Large intestine (tissue), 3 donors: ENCODE measurements around the gene STX1B. TPM values are rescaled to one million over a fixed set of nuclear protein-coding genes. Genes with fewer than 3 reads are reported as not detected.

ENCODE experiments used
- DNase-seq, 2 donors: peaks; one replicate each; pipeline versions ENCODE4 v3.0.0 to v3.0.0-alpha.2; 2013
- H3K27ac ChIP-seq: one replicate; pipeline ENCODE4 v1.5.1; 2013; ENCODE audit warnings: low read length
- H3K27me3 ChIP-seq: 2 replicates; pipeline ENCODE4 v1.6.1; 2013; ENCODE audit warnings: low read length; ENCODE audit not compliant: control insufficient read depth, insufficient read depth
- H3K36me3 ChIP-seq: 2 replicates; pipeline ENCODE4 v1.6.1; 2013; ENCODE audit warnings: low read length; ENCODE audit not compliant: control insufficient read depth, insufficient read depth
- H3K4me1 ChIP-seq: one replicate; pipeline ENCODE4 v1.6.1; 2013; ENCODE audit warnings: low read length; ENCODE audit not compliant: control insufficient read depth, insufficient read depth
- H3K4me3 ChIP-seq: one replicate; pipeline ENCODE4 v1.5.1; 2013; ENCODE audit warnings: low read length
- H3K9me3 ChIP-seq: one replicate; pipeline ENCODE4 v1.6.1; 2013; ENCODE audit warnings: mild to moderate bottlenecking, low read depth, low read length, moderate library complexity; ENCODE audit not compliant: control insufficient read depth
- WGBS: methylation state at CpG from one replicate; pipeline ENCODE4 v1.1.5; 2013; ENCODE audit warnings: low lambda C conversion rate; ENCODE audit not compliant: insufficient coverage; 5-methylcytosine and 5-hydroxymethylcytosine counted together
- polyA plus RNA-seq: library from polyadenylated mRNA; unstranded; fragments of 120-200 nt; gene quantifications from one replicate; pipeline ENCODE4 v1.2.1, GENCODE V29; 2013

STX1B gene
- polyA plus RNA-seq, 1 donor, result 1.9 TPM

GRCh38 chr16:30986129-30986991 is 24.1 kb downstream of the STX1B start:
- no peaks in the 10 kb centered on the region for H3K9me3 ChIP-seq
- H3K4me1 ChIP-seq, result peaks cover 9% of the 10 kb centered on the region
- H3K27ac ChIP-seq, result no peak overlapping the region
- no peaks in the 10 kb centered on the region for H3K27me3 ChIP-seq
- DNase-seq, result no peak
- H3K4me3 ChIP-seq, result no peak overlapping the region
- peaks cover 38% of the 10 kb centered on the region for H3K36me3 ChIP-seq
- WGBS, result no CpG with 5 or more reads among the region's 29 CpGs

- H3K27me3 ChIP-seq, result no peaks in the 10 kb centered on the region
- peak overlapping the region; percentile 84 for H3K27ac ChIP-seq
- H3K4me1 ChIP-seq, result peaks cover 9% of the 10 kb centered on the region
- no peaks in the 10 kb centered on the region for H3K9me3 ChIP-seq
- peak overlapping the region; percentile 64 for H3K4me3 ChIP-seq
- no CpG with 5 or more reads among the region's 20 CpGs for WGBS
- peak; percentile 76 to 82 for DNase-seq
- H3K36me3 ChIP-seq, result peaks cover 43% of the 10 kb centered on the region
Measured at GRCh38 chr16:30985401-30986128, 24.9 kb downstream of the STX1B start.

- Histone ChIP-seq H3K27me3 (no peaks in the 10 kb centered on the region), H3K4me1 (peaks cover 9% of the 10 kb centered on the region), H3K4me3 (peak within 1 kb of the TSS; percentile 64), H3K36me3 (peaks cover 50% of the 10 kb centered on the region), H3K27ac (peak within 1 kb of the TSS; percentile 84), H3K9me3 (no peaks in the 10 kb centered on the region)
- DNase-seq, result peak; percentile 66 to 79
- no CpG with 5 or more reads among the region's 24 CpGs for WGBS
Measured at GRCh38 chr16:30984669-30985400, 25.6 kb downstream of the STX1B start, which contains the start of gene HSD3B7. Gene HSD3B7, plus strand, starts transcription at chr16:30985207. Its CDS starts 452 bp downstream, at chr16:30985659.

GRCh38 chr16:30983898-30984610 is 26.4 kb downstream of the STX1B start:
- H3K27me3 ChIP-seq, result no peaks in the 10 kb centered on the region
- H3K36me3 ChIP-seq, result peaks cover 55% of the 10 kb centered on the region
- H3K27ac ChIP-seq, result no peak overlapping the region
- no peak for DNase-seq
- WGBS, result no CpG with 5 or more reads among the region's 14 CpGs
- H3K4me3 ChIP-seq, result no peak overlapping the region
- H3K4me1 ChIP-seq, result peaks cover 9% of the 10 kb centered on the region
- no peaks in the 10 kb centered on the region for H3K9me3 ChIP-seq

GRCh38 chr16:30983289-30983889 is 27.0 kb downstream of the STX1B start:
- Histone ChIP-seq H3K27me3 (no peaks in the 10 kb centered on the region), H3K4me3 (no peak overlapping the region), H3K4me1 (peaks cover 9% of the 10 kb centered on the region), H3K27ac (no peak overlapping the region), H3K9me3 (no peaks in the 10 kb centered on the region), H3K36me3 (peaks cover 56% of the 10 kb centered on the region)
- no peak for DNase-seq
- WGBS, result no CpG with 5 or more reads among the region's 25 CpGs

- H3K4me1 ChIP-seq, result peaks cover 9% of the 10 kb centered on the region
- H3K4me3 ChIP-seq, result no peak overlapping the region
- WGBS, result no CpG with 5 or more reads among the region's 17 CpGs
- H3K36me3 ChIP-seq, result peaks cover 53% of the 10 kb centered on the region
- H3K27ac ChIP-seq, result no peak overlapping the region
- DNase-seq, result no peak
- no peaks in the 10 kb centered on the region for H3K27me3 ChIP-seq
- no peaks in the 10 kb centered on the region for H3K9me3 ChIP-seq
Measured at GRCh38 chr16:30982548-30983288, 27.7 kb downstream of the STX1B start.

- Histone ChIP-seq H3K4me3 (no peak overlapping the region), H3K27me3 (no peaks in the 10 kb centered on the region), H3K4me1 (peaks cover 6% of the 10 kb centered on the region), H3K9me3 (no peaks in the 10 kb centered on the region), H3K36me3 (peaks cover 64% of the 10 kb centered on the region), H3K27ac (no peak overlapping the region)
- no peak for DNase-seq
- WGBS, result no CpG with 5 or more reads among the region's 14 CpGs
Measured at GRCh38 chr16:30980959-30981358, 29.5 kb downstream of the STX1B start.

GRCh38 chr16:30980434-30980833 is 30.0 kb downstream of the STX1B start:
- Histone ChIP-seq H3K4me1 (peaks cover 1% of the 10 kb centered on the region), H3K36me3 (peaks cover 70% of the 10 kb centered on the region), H3K4me3 (no peak overlapping the region), H3K27me3 (no peaks in the 10 kb centered on the region), H3K27ac (no peak overlapping the region), H3K9me3 (no peaks in the 10 kb centered on the region)
- DNase-seq, result no peak
- no CpG with 5 or more reads among the region's 29 CpGs for WGBS

- no peak overlapping the region for H3K27ac ChIP-seq
- H3K4me3 ChIP-seq, result no peak overlapping the region
- WGBS, result no CpG with 5 or more reads among the region's 15 CpGs
- no peak for DNase-seq
- no peaks in the 10 kb centered on the region for H3K27me3 ChIP-seq
- no peaks in the 10 kb centered on the region for H3K4me1 ChIP-seq
- H3K36me3 ChIP-seq, result peaks cover 73% of the 10 kb centered on the region
- H3K9me3 ChIP-seq, result no peaks in the 10 kb centered on the region
Measured at GRCh38 chr16:30980023-30980371, 30.4 kb downstream of the STX1B start.
